ENCODE data around the gene MUL1.
"Not testable (repeated sequence)": the region's sequence is repeated elsewhere in the genome, so short reads cannot be mapped to it uniquely, and the experiment has no call there.

Gene MUL1

GRCh38 chr1:20498116-20498515 is 9.8 kb downstream of the MUL1 start:
- H3K27ac ChIP-seq (ENCODE audit: low read length), result no peak overlapping the region
- no peaks in the 10 kb centered on the region for H3K4me1 ChIP-seq (ENCODE audit: low read length)
- peaks cover 6% of the 10 kb centered on the region for H3K27me3 ChIP-seq (replicated peaks; ENCODE audit: insufficient read depth, low read length)
- no peak overlapping the region for H3K4me2 ChIP-seq (ENCODE audit: low read depth, low read length)
- no peaks in the 10 kb centered on the region for H3F3A ChIP-seq (ENCODE audit: insufficient read depth, low read length)
- no peak for TF ChIP-seq EZH2 (optimal IDR thresholded peaks at IDR 0.05; ENCODE audit: low read depth, low read length)
- no peak for TF ChIP-seq EZH2phosphoT487 (IDR thresholded peaks at IDR 0.05; ENCODE audit: low read length)
- no peak for TF ChIP-seq CTCF (IDR thresholded peaks at IDR 0.05; ENCODE audit: low read length)
- H4K20me1 ChIP-seq (ENCODE audit: insufficient read depth, low read length), result no peaks in the 10 kb centered on the region
- H3K4me3 ChIP-seq (ENCODE audit: low read length), result no peak overlapping the region
- 0 out of 2 replicates have a peak, but pooled peaks cover 2% of the 10 kb centered on the region for H3K36me3 ChIP-seq (replicated peaks; ENCODE audit: insufficient read depth, low read length)
- H3K9ac ChIP-seq (ENCODE audit: low read length), result no peak overlapping the region
- no peaks in the 10 kb centered on the region for H3K79me2 ChIP-seq (ENCODE audit: low read length)
- no peak for DNase-seq
- no peaks in the 10 kb centered on the region for H3K9me2 ChIP-seq (replicated peaks; ENCODE audit: insufficient read depth, low read length)
- no peaks in the 10 kb centered on the region for H3K9me3 ChIP-seq (replicated peaks; ENCODE audit: insufficient read depth, low read length)
- H2AFZ ChIP-seq (ENCODE audit: low read length), result no peak overlapping the region

- Histone ChIP-seq H3K4me1 (ENCODE audit: low read length) (no peaks in the 10 kb centered on the region), H3K9ac (ENCODE audit: low read length) (no peak overlapping the region), H3F3A (ENCODE audit: insufficient read depth, low read length) (no peaks in the 10 kb centered on the region), H3K4me2 (ENCODE audit: low read depth, low read length) (no peak overlapping the region), H4K20me1 (ENCODE audit: insufficient read depth, low read length) (no peaks in the 10 kb centered on the region), H2AFZ (ENCODE audit: low read length) (no peak overlapping the region), H3K4me3 (ENCODE audit: low read length) (no peak overlapping the region), H3K36me3 (replicated peaks; ENCODE audit: insufficient read depth, low read length) (0 out of 2 replicates have a peak, but pooled peaks cover 2% of the 10 kb centered on the region), H3K9me2 (replicated peaks; ENCODE audit: insufficient read depth, low read length) (no peaks in the 10 kb centered on the region), H3K9me3 (replicated peaks; ENCODE audit: insufficient read depth, low read length) (no peaks in the 10 kb centered on the region), H3K79me2 (ENCODE audit: low read length) (no peaks in the 10 kb centered on the region), H3K27me3 (replicated peaks; ENCODE audit: insufficient read depth, low read length) (peaks cover 12% of the 10 kb centered on the region), H3K27ac (ENCODE audit: low read length) (no peak overlapping the region)
- no peak for TF ChIP-seq EZH2phosphoT487 (IDR thresholded peaks at IDR 0.05; ENCODE audit: low read length)
- TF ChIP-seq CTCF (IDR thresholded peaks at IDR 0.05; ENCODE audit: low read length), result no peak
- no peak for DNase-seq
Observed at GRCh38 chr1:20497506-20497905, 10.4 kb downstream of the MUL1 start.

GRCh38 chr1:20496725-20497383 is 11.1 kb downstream of the MUL1 start:
- H3K9me2 ChIP-seq (replicated peaks; ENCODE audit: insufficient read depth, low read length); DNase-seq; H3K79me2 ChIP-seq (ENCODE audit: low read length); H3K4me2 ChIP-seq (ENCODE audit: low read depth, low read length); H4K20me1 ChIP-seq (ENCODE audit: insufficient read depth, low read length); H3K9me3 ChIP-seq (replicated peaks; ENCODE audit: insufficient read depth, low read length); H3K27ac ChIP-seq (ENCODE audit: low read length); H3K9ac ChIP-seq (ENCODE audit: low read length); H3K4me1 ChIP-seq (ENCODE audit: low read length); H3K36me3 ChIP-seq (replicated peaks; ENCODE audit: insufficient read depth, low read length); H2AFZ ChIP-seq (ENCODE audit: low read length); H3K4me3 ChIP-seq (ENCODE audit: low read length); H3F3A ChIP-seq (ENCODE audit: insufficient read depth, low read length): not testable (repeated sequence)
- H3K27me3 ChIP-seq (replicated peaks; ENCODE audit: insufficient read depth, low read length), result peaks cover 19% of the 10 kb centered on the region

GRCh38 chr1:20496241-20496661 is 11.7 kb downstream of the MUL1 start:
- H3K79me2 ChIP-seq (ENCODE audit: low read length), result no peaks in the 10 kb centered on the region
- H3K4me3 ChIP-seq (ENCODE audit: low read length), result no peak overlapping the region
- no peaks in the 10 kb centered on the region for H3K9me3 ChIP-seq (replicated peaks; ENCODE audit: insufficient read depth, low read length)
- no peak overlapping the region for H3K9ac ChIP-seq (ENCODE audit: low read length)
- H3K36me3 ChIP-seq (replicated peaks; ENCODE audit: insufficient read depth, low read length), result 0 out of 2 replicates have a peak, but pooled peaks cover 2% of the 10 kb centered on the region
- H3K4me1 ChIP-seq (ENCODE audit: low read length), result no peaks in the 10 kb centered on the region
- H4K20me1 ChIP-seq (ENCODE audit: insufficient read depth, low read length), result no peaks in the 10 kb centered on the region
- H3F3A ChIP-seq (ENCODE audit: insufficient read depth, low read length), result no peaks in the 10 kb centered on the region
- peaks cover 25% of the 10 kb centered on the region for H3K27me3 ChIP-seq (replicated peaks; ENCODE audit: insufficient read depth, low read length)
- H3K9me2 ChIP-seq (replicated peaks; ENCODE audit: insufficient read depth, low read length), result no peaks in the 10 kb centered on the region
- no peak for TF ChIP-seq EZH2phosphoT487 (IDR thresholded peaks at IDR 0.05; ENCODE audit: low read length)
- no peak for TF ChIP-seq EZH2 (optimal IDR thresholded peaks at IDR 0.05; ENCODE audit: low read depth, low read length)
- TF ChIP-seq CTCF (IDR thresholded peaks at IDR 0.05; ENCODE audit: low read length), result no peak
- H3K4me2 ChIP-seq (ENCODE audit: low read depth, low read length), result no peak overlapping the region
- H3K27ac ChIP-seq (ENCODE audit: low read length), result no peak overlapping the region
- no peak overlapping the region for H2AFZ ChIP-seq (ENCODE audit: low read length)
- DNase-seq, result no peak
